ENCODE results near the gene ELMO3. TPM values are rescaled to one million over a fixed set of nuclear protein-coding genes. Genes with fewer than 3 reads are reported as not detected.

Gene ELMO3
- total RNA-seq, 2 experiments from 2014 or later, result 5.0 to 5.6 TPM

- ChIA-PET CTCF (interaction anchor here (1.0 to 2.5 kb wide), 15 partner anchors 12 to 335 kb away, joined by 3 to 13 read pairs (median 5); partner anchors contain the start of genes CTCF, E2F4, KCTD19 and LRRC36), POLR2A (interaction anchor here (0.8 to 12.3 kb wide), 13 partner anchors 9 to 51 kb away, joined by 3 to 123 read pairs (median 5); partner anchors contain the start of genes E2F4, FHOD1 and SLC9A5)
- intact Hi-C loops (cut with micrococcal nuclease), result no loop called here
- no peak for TF ChIP-seq CTCF (IDR thresholded peaks at IDR 0.05)
- DNase-seq (no peak), ATAC-seq (no peak)
- H3K4me3 Mint-ChIP-seq, result peak overlapping the region; percentile 100
- peaks cover 47% of the 10 kb centered on the region for H3K36me3 Mint-ChIP-seq (ENCODE audit: low read depth)
- no peaks in the 10 kb centered on the region for H3K9me3 Mint-ChIP-seq
- H3K27me3 Mint-ChIP-seq, result no peaks in the 10 kb centered on the region
- H3K27ac Mint-ChIP-seq, result peak overlapping the region; percentile 100
- H3K4me1 Mint-ChIP-seq (ENCODE audit: low read depth), result peaks cover 38% of the 10 kb centered on the region
Observed at GRCh38 chr16:67227567-67227921, 28.6 kb downstream of the ELMO3 start.

GRCh38 chr16:67228034-67228785 is 29.3 kb downstream of the ELMO3 start:
- CTCF ChIA-PET, result interaction anchor here (1.3 to 2.5 kb wide), 4 partner anchors 14 to 44 kb away, joined by 3 to 9 read pairs (median 6); no protein-coding TSS in a partner anchor

GRCh38 chr16:67228905-67229304 is 30.0 kb downstream of the ELMO3 start:
- no peak for TF ChIP-seq CTCF (IDR thresholded peaks at IDR 0.05)
- CTCF ChIA-PET, result interaction anchor here (1.2 kb wide), 1 partner anchor 16 kb away, joined by 4 read pairs; no protein-coding TSS in a partner anchor
- Mint-ChIP-seq H3K27ac (no peak overlapping the region), H3K4me1 (ENCODE audit: low read depth) (peaks cover 36% of the 10 kb centered on the region), H3K36me3 (ENCODE audit: low read depth) (peaks cover 52% of the 10 kb centered on the region), H3K9me3 (no peaks in the 10 kb centered on the region), H3K27me3 (no peaks in the 10 kb centered on the region), H3K4me3 (peak overlapping the region; percentile 100)
- intact Hi-C loops (cut with micrococcal nuclease), result no loop called here
- no peak for ATAC-seq
- DNase-seq, result no peak
- POLR2A ChIA-PET, result interaction anchor here (0.7 to 12.3 kb wide), 5 partner anchors 9 to 27 kb away, joined by 3 to 123 read pairs (median 10); partner anchors contain the start of genes FHOD1 and SLC9A5

More at GRCh38 chr16:67228034-67228785, 29.3 kb downstream of the ELMO3 start:
- Mint-ChIP-seq H3K36me3 (ENCODE audit: low read depth) (peaks cover 48% of the 10 kb centered on the region), H3K4me1 (ENCODE audit: low read depth) (peaks cover 38% of the 10 kb centered on the region), H3K4me3 (peak overlapping the region; percentile 100), H3K9me3 (no peaks in the 10 kb centered on the region), H3K27me3 (no peaks in the 10 kb centered on the region), H3K27ac (peak overlapping the region; percentile 100)
- intact Hi-C loops (cut with micrococcal nuclease), result no loop called here
- POLR2A ChIA-PET, result interaction anchor here (0.8 to 12.3 kb wide), 10 partner anchors 9 to 52 kb away, joined by 3 to 123 read pairs (median 6); partner anchors contain the start of genes E2F4, FHOD1 and SLC9A5
- ATAC-seq, result no peak
- no peak for DNase-seq
- TF ChIP-seq CTCF (IDR thresholded peaks at IDR 0.05), result no peak

- peaks cover 25% of the 10 kb centered on the region for H3K4me1 Mint-ChIP-seq (ENCODE audit: low read depth)
- ChIA-PET POLR2A (interaction anchor here (0.6 to 12.3 kb wide), 5 partner anchors 9 to 37 kb away, joined by 3 to 123 read pairs (median 3); partner anchors contain the start of genes FHOD1 and SLC9A5), CTCF (interaction anchor here (0.8 to 1.2 kb wide), 3 partner anchors 14 to 75 kb away, joined by 3 to 4 read pairs (median 3); no protein-coding TSS in a partner anchor)
- H3K27ac Mint-ChIP-seq, result no peak overlapping the region
- H3K27me3 Mint-ChIP-seq, result no peaks in the 10 kb centered on the region
- DNase-seq (no peak), ATAC-seq (no peak)
- intact Hi-C loops (cut with micrococcal nuclease), result no loop called here
- H3K9me3 Mint-ChIP-seq, result no peaks in the 10 kb centered on the region
- TF ChIP-seq CTCF (IDR thresholded peaks at IDR 0.05), result no peak
- peak overlapping the region; percentile 100 for H3K4me3 Mint-ChIP-seq
- H3K36me3 Mint-ChIP-seq (ENCODE audit: low read depth), result peaks cover 53% of the 10 kb centered on the region
Observed at GRCh38 chr16:67229906-67230808, 31.2 kb downstream of the ELMO3 start.
